A549 (cell line): ENCODE results near the gene PRCD. TPM values are rescaled to one million over a fixed set of nuclear protein-coding genes. Genes with fewer than 3 reads are reported as not detected.
A peak's percentile ranks its signal among the peaks of the same experiment; 100 is the strongest.

ENCODE experiments used
- ATAC-seq, 2 experiments: fragments of 200-7000 bp in 1 of 2; fragments of >200 bp in 1 of 2; cut with Nextera tagmentation in 1 of 2; cut with Tn5 transposase in 1 of 2; 3 replicates each; pipeline versions ENCODE4 v1.8.0 to v1.9.1; 2018 to 2020; ENCODE audit warnings: mild to moderate bottlenecking in 1 of 2, moderate library complexity in 1 of 2
- CTCF ChIA-PET: fragments of 300-600 bp; sonication (Branson Sonifier 250); formaldehyde crosslinking; extraction: SDS; loops from one replicate; lab custom pipeline; 2021; ENCODE audit warnings: antibody characterized with exemption, inconsistent platforms; lab: Yijun Ruan, JAX
- POLR2A ChIA-PET: fragments of 350-600 bp; formaldehyde crosslinking; extraction: SDS; loops from one replicate; lab custom pipeline; 2021; ENCODE audit warnings: antibody characterized with exemption, inconsistent platforms; lab: Yijun Ruan, JAX
- DNase-seq, 2 experiments: peaks; one replicate each; pipeline versions ENCODE4 v3.0.0 to v3.0.0-alpha.2; 2011 to 2016; ENCODE audit warnings: low read depth in 1 of 2, low spot score in 1 of 2
- FAIRE-seq: peaks from 2 replicates; lab custom pipeline; 2011; peaks lifted over from hg19 to GRCh38; lab: Jason Lieb, UNC
- H3K27ac ChIP-seq, 2 experiments: fragments of >200 bp; sonication (Bioruptor Twin); formaldehyde crosslinking; 3 replicates each; pipeline ENCODE4 v1.5.1; 2016 to 2017
- H3K4me1 ChIP-seq: fragments of >200 bp; sonication (Bioruptor Twin); formaldehyde crosslinking; 3 replicates; pipeline ENCODE4 v1.6.1; 2016
- H3K4me2 ChIP-seq: fragments of >200 bp; sonication (Bioruptor Twin); formaldehyde crosslinking; 3 replicates; pipeline ENCODE4 v1.6.1; 2016
- H3K4me3 ChIP-seq: fragments of >200 bp; sonication (Bioruptor Twin); formaldehyde crosslinking; 3 replicates; pipeline ENCODE4 v1.5.1; 2016
- H3K9me3 ChIP-seq: fragments of >200 bp; sonication (Bioruptor Twin); formaldehyde crosslinking; 3 replicates; pipeline ENCODE4 v1.6.1; 2016
- BHLHE40 ChIP-seq: IDR thresholded peaks from 2 replicates; pipeline ENCODE4 v1.6.1; 2012; ENCODE audit warnings: low read depth, low read length, inconsistent platforms
- CHD2 ChIP-seq: fragments of 150-350 bp; IDR thresholded peaks from 2 replicates; pipeline ENCODE4 v1.6.1; 2014; ENCODE audit warnings: low read length; ENCODE audit not compliant: partially characterized antibody
- FOSB ChIP-seq: fragments of 250-450 bp; sonication (Bioruptor Pico); IDR thresholded peaks from 2 replicates; pipeline ENCODE4 v1.5.0; 2020; ENCODE audit warnings: mild to moderate bottlenecking, moderate library complexity
- FOXS1 ChIP-seq: fragments of 250-450 bp; sonication (Bioruptor Pico); IDR thresholded peaks from 2 replicates; pipeline ENCODE4 v1.5.0; 2020; ENCODE audit warnings: mild to moderate bottlenecking, moderate library complexity
- HEYL ChIP-seq: fragments of 250-450 bp; sonication (Bioruptor Pico); IDR thresholded peaks from 2 replicates; pipeline ENCODE4 v1.8.0; 2021; ENCODE audit warnings: mild to moderate bottlenecking, moderate library complexity
- KDM5A ChIP-seq: fragments of 200-600 bp; sonication (generic); IDR thresholded peaks from 2 replicates; pipeline ENCODE4 v1.6.1; 2016; ENCODE audit warnings: antibody characterized with exemption, mild to moderate bottlenecking
- NPAS2 ChIP-seq: fragments of 250-450 bp; sonication (Bioruptor Pico); IDR thresholded peaks from 2 replicates; pipeline ENCODE4 v1.8.0; 2022; ENCODE audit warnings: mild to moderate bottlenecking, moderate library complexity, borderline replicate concordance
- PHF8 ChIP-seq: fragments of 200-600 bp; sonication (generic); IDR thresholded peaks from 2 replicates; pipeline ENCODE4 v1.6.1; 2016; ENCODE audit warnings: low read depth, mild to moderate bottlenecking, antibody characterized with exemption, moderate library complexity, borderline replicate concordance
- POLR2A ChIP-seq: IDR thresholded peaks from 2 replicates; pipeline ENCODE4 v1.6.1; 2012; ENCODE audit warnings: mild to moderate bottlenecking, low read length
- RAD21 ChIP-seq, 2 experiments: fragments of >200 bp in 1 of 2; sonication (Bioruptor Twin) in 1 of 2; formaldehyde crosslinking in 1 of 2; IDR thresholded peaks in 1 of 2; conservative IDR thresholded peaks in 1 of 2; 2 replicates in 1 of 2; 3 replicates in 1 of 2; pipeline ENCODE4 v1.6.1; 2012 to 2018; ENCODE audit warnings: inconsistent platforms in 1 of 2
- RARB ChIP-seq: fragments of 250-450 bp; sonication (Bioruptor Pico); IDR thresholded peaks from 2 replicates; pipeline ENCODE4 v1.8.0; 2021; ENCODE audit warnings: mild to moderate bottlenecking, moderate library complexity
- RFX5 ChIP-seq: fragments of 450-650 bp; IDR thresholded peaks from 2 replicates; pipeline ENCODE4 v1.7.1; 2014; ENCODE audit warnings: antibody characterized with exemption, mild to moderate bottlenecking, moderate library complexity
- SREBF2 ChIP-seq: fragments of 450-650 bp; IDR thresholded peaks from 2 replicates; pipeline ENCODE4 v1.6.1; 2014; ENCODE audit warnings: mild to moderate bottlenecking, moderate library complexity
- ZFP36 ChIP-seq: fragments of 450-650 bp; IDR thresholded peaks from 2 replicates; pipeline ENCODE4 v1.6.1; 2014; ENCODE audit warnings: borderline replicate concordance; ENCODE audit not compliant: partially characterized antibody
- ZSCAN20 ChIP-seq: fragments of 250-450 bp; sonication (Bioruptor Pico); IDR thresholded peaks from 2 replicates; pipeline ENCODE4 v1.8.0; 2022; ENCODE audit warnings: mild to moderate bottlenecking, moderate library complexity
- WGBS: methylation state at CpG from one replicate; pipeline ENCODE4 v1.1.6; 2017; ENCODE audit errors: missing lambda C conversion rate; 5-methylcytosine and 5-hydroxymethylcytosine counted together
- polyA plus RNA-seq, 4 experiments: library from polyadenylated mRNA; depleted of rRNA in 3 of 4; stranded (reverse); fragments of >200 nt; fragmentation: RNase III in 1 of 4; extraction: RNeasy Plus Mini Kit Qiagen cat#74134 plus additional on column Dnase treatment in 1 of 4; gene quantifications; 2 replicates in 3 of 4; 3 replicates in 1 of 4; pipeline ENCODE4 v1.2.3, GENCODE V29; 2011 to 2017
- TF ChIP-seq, protein P1 (sequence below): IDR thresholded peaks from 2 replicates; pipeline ENCODE4 v1.6.1; 2012
- TF ChIP-seq, protein P2 (sequence below): fragments of >200 bp; sonication (Bioruptor Twin); formaldehyde crosslinking; IDR thresholded peaks from 3 replicates; pipeline ENCODE4 v1.6.1; 2016
- TF ChIP-seq, protein P3 (sequence below): fragments of 200-600 bp; sonication (generic); IDR thresholded peaks from 2 replicates; pipeline ENCODE4 v1.6.1; 2016; ENCODE audit warnings: antibody characterized with exemption, mild to moderate bottlenecking, moderate library complexity
- TF ChIP-seq, protein P4 (sequence below): IDR thresholded peaks from 2 replicates; pipeline ENCODE4 v1.6.1; 2012; ENCODE audit warnings: low read depth, borderline replicate concordance
- TF ChIP-seq, protein P5 (sequence below): fragments of 250-450 bp; sonication (Bioruptor Pico); IDR thresholded peaks from 2 replicates; pipeline ENCODE4 v1.5.0; 2021; ENCODE audit warnings: mild to moderate bottlenecking, moderate library complexity, borderline replicate concordance

Gene PRCD
- polyA plus RNA-seq, 2 of the 4 experiments (the other 2 are of a cell fraction), result not detected

DNA sequence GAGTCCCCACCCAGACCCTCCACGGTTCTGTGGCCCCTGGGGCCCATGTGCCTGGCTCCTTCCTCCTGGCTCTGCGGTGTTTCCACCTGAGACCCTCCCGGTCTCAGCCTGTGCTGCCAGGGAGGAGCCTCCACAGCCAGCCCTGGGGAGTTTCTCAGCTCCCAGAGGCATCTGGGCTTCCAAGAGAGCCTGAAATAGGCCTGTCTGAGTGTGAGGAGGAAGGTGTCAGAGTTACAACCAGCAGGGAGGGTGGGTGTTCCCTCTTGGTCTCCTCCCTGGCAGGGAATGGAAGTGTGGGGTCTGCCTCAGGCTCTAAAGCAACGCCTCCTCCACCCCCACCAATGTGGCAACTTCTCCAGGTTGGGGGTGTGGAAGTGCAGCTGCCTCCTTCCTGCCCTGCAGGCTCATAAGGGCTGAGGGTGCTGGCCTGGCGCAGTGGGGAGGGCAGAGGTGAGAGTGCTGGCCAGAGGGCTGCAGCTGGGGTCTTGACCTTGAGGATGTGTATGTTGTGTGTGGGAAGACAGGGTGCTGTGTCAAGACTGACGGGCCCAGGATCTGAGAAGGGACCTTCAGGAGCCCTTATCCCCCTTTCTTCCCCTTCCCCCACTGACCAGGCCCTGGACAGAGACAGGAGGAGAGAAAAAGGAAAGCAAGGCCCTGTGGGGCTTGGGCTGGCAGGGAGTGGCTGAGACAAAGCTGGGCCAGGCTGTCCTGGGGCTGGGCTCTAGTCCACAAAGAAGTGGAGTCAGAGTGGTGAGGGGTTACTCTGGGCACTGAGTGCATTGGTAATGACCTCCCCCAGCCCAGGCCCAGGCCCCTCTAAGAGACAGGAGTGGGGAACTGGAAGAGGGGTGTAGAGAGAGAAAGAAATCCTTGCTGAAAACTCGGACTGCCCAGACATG, 4.8 kb upstream of the PRCD start:
- ATAC-seq (peak in 1 of 2 experiments; percentile 7; a peak in 1 of 6 replicates), DNase-seq (no peak), FAIRE-seq (no peak)
- TF ChIP-seq FOXS1 (CRISPR knock-in tag) (no peak), BHLHE40 (no peak), SREBF2 (no peak), PHF8 (no peak), HEYL (CRISPR knock-in tag) (no peak), RAD21 (conservative IDR thresholded peaks at IDR 0.05 in 1 of 2, IDR thresholded peaks at IDR 0.05 in 1 of 2) (no peak), ZSCAN20 (no peak), POLR2A (no peak), RFX5 (no peak), NPAS2 (no peak), CHD2 (no peak), ZFP36 (no peak), KDM5A (no peak), RARB (no peak), FOSB (no peak)
- TF ChIP-seq, protein P1, sequence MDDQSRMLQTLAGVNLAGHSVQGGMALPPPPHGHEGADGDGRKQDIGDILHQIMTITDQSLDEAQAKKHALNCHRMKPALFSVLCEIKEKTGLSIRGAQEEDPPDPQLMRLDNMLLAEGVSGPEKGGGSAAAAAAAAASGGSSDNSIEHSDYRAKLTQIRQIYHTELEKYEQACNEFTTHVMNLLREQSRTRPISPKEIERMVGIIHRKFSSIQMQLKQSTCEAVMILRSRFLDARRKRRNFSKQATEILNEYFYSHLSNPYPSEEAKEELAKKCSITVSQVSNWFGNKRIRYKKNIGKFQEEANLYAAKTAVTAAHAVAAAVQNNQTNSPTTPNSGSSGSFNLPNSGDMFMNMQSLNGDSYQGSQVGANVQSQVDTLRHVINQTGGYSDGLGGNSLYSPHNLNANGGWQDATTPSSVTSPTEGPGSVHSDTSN, result no peak
- TF ChIP-seq, protein P2, sequence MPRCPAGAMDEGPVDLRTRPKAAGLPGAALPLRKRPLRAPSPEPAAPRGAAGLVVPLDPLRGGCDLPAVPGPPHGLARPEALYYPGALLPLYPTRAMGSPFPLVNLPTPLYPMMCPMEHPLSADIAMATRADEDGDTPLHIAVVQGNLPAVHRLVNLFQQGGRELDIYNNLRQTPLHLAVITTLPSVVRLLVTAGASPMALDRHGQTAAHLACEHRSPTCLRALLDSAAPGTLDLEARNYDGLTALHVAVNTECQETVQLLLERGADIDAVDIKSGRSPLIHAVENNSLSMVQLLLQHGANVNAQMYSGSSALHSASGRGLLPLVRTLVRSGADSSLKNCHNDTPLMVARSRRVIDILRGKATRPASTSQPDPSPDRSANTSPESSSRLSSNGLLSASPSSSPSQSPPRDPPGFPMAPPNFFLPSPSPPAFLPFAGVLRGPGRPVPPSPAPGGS, result no peak
- TF ChIP-seq, protein P3, sequence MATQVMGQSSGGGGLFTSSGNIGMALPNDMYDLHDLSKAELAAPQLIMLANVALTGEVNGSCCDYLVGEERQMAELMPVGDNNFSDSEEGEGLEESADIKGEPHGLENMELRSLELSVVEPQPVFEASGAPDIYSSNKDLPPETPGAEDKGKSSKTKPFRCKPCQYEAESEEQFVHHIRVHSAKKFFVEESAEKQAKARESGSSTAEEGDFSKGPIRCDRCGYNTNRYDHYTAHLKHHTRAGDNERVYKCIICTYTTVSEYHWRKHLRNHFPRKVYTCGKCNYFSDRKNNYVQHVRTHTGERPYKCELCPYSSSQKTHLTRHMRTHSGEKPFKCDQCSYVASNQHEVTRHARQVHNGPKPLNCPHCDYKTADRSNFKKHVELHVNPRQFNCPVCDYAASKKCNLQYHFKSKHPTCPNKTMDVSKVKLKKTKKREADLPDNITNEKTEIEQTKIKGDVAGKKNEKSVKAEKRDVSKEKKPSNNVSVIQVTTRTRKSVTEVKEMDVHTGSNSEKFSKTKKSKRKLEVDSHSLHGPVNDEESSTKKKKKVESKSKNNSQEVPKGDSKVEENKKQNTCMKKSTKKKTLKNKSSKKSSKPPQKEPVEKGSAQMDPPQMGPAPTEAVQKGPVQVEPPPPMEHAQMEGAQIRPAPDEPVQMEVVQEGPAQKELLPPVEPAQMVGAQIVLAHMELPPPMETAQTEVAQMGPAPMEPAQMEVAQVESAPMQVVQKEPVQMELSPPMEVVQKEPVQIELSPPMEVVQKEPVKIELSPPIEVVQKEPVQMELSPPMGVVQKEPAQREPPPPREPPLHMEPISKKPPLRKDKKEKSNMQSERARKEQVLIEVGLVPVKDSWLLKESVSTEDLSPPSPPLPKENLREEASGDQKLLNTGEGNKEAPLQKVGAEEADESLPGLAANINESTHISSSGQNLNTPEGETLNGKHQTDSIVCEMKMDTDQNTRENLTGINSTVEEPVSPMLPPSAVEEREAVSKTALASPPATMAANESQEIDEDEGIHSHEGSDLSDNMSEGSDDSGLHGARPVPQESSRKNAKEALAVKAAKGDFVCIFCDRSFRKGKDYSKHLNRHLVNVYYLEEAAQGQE, result no peak
- TF ChIP-seq, protein P4, sequence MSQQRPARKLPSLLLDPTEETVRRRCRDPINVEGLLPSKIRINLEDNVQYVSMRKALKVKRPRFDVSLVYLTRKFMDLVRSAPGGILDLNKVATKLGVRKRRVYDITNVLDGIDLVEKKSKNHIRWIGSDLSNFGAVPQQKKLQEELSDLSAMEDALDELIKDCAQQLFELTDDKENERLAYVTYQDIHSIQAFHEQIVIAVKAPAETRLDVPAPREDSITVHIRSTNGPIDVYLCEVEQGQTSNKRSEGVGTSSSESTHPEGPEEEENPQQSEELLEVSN, result no peak
- TF ChIP-seq, protein P5, sequence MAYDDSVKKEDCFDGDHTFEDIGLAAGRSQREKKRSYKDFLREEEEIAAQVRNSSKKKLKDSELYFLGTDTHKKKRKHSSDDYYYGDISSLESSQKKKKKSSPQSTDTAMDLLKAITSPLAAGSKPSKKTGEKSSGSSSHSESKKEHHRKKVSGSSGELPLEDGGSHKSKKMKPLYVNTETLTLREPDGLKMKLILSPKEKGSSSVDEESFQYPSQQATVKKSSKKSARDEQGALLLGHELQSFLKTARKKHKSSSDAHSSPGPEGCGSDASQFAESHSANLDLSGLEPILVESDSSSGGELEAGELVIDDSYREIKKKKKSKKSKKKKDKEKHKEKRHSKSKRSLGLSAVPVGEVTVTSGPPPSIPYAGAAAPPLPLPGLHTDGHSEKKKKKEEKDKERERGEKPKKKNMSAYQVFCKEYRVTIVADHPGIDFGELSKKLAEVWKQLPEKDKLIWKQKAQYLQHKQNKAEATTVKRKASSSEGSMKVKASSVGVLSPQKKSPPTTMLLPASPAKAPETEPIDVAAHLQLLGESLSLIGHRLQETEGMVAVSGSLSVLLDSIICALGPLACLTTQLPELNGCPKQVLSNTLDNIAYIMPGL, result no peak
- Histone ChIP-seq H3K4me2 (no peak overlapping the region), H3K27ac (peak overlapping the region in 1 of 2 experiments; percentile 12; a peak in 1 of 6 replicates), H3K9me3 (no peaks in the 10 kb centered on the region), H3K4me1 (peaks cover 3% of the 10 kb centered on the region; the same call in 2 of the 3 replicates), H3K4me3 (no peak overlapping the region)
- ChIA-PET POLR2A (no interaction called here), CTCF (interaction anchor here (1.1 to 17.7 kb wide), 6 partner anchors 10 to 180 kb away, joined by 3 to 362 read pairs (median 6); no protein-coding TSS in a partner anchor)
- 75% methylated on average over 7 of the region's 7 CpGs for WGBS
